ENCODE results near the gene CCNK.

CCNK gene

DNA sequence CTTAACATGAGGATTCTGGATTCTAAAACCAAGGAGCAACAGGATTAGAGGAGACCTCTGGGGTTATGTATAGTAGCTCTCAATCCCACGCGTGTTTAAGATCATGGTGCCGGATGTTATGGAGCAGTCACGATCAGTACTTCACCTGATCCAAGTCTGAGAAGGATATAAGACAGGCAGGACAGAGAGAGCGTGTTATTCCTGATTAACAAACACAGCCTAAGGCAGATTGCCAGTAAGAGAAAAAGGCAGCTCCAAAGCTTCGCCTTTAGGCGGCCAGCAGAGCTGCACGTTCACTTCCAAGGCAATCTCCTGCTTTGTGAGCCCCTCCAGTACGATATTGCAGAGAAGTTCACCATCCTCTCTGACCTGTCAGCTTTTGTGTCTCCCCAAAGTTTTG, 6.0 kb upstream of the CCNK start:
- no peak overlapping the region for H2BK5ac ChIP-seq (ENCODE audit: low read length)
- H3K18ac ChIP-seq (ENCODE audit: low read length), result no peak overlapping the region
- H3K36me3 ChIP-seq (replicated peaks in 1 of 2; ENCODE audit: control insufficient read depth in 2 of 2, insufficient read depth in 2 of 2, low read length in 2 of 2), result no peaks in the 10 kb centered on the region
- H3K27me3 ChIP-seq (ENCODE audit: control insufficient read depth in 3 of 3, insufficient read depth in 3 of 3, low read depth in 1 of 3, low read length in 3 of 3), result no peaks in the 10 kb centered on the region
- no peak overlapping the region for H3K4ac ChIP-seq (ENCODE audit: low read length)
- no peak overlapping the region for H3K23ac ChIP-seq (ENCODE audit: low read depth, low read length, poor library complexity)
- peaks cover 5% of the 10 kb centered on the region for H3K79me1 ChIP-seq (ENCODE audit: low read depth, low read length)
- H2AK5ac ChIP-seq (ENCODE audit: low read depth, low read length), result no peak overlapping the region
- no peaks in the 10 kb centered on the region for H3K9me3 ChIP-seq (replicated peaks in 1 of 2; ENCODE audit: control insufficient read depth in 2 of 2, insufficient read depth in 1 of 2, low read depth in 1 of 2, low read length in 2 of 2)
- H2BK15ac ChIP-seq (ENCODE audit: low read length), result no peak overlapping the region
- no peak for DNase-seq (ENCODE audit: low spot score)
- H3K27ac ChIP-seq (replicated peaks; ENCODE audit: low read length), result no peak overlapping the region
- no peak overlapping the region for H2BK120ac ChIP-seq (ENCODE audit: low read depth, low read length)
- H3K4me3 ChIP-seq (ENCODE audit: low read length in 2 of 2), result no peak overlapping the region
- no peak overlapping the region for H3K14ac ChIP-seq (ENCODE audit: low read length)
- no peak overlapping the region for H2BK12ac ChIP-seq (ENCODE audit: low read length)
- no peak overlapping the region for H3K4me2 ChIP-seq (ENCODE audit: insufficient read depth, low read length, poor library complexity, severe bottlenecking)
- WGBS, 2 donors (ENCODE audit: extremely low coverage in 2 of 2, insufficient read length in 2 of 2, insufficient replicate concordance in 1 of 2), result no CpG with 5 or more reads among the region's 9 CpGs
- H4K8ac ChIP-seq (ENCODE audit: low read depth, low read length), result no peak overlapping the region
- H3K9ac ChIP-seq (ENCODE audit: low read depth, low read length, poor library complexity), result no peak overlapping the region
- H3K4me1 ChIP-seq (ENCODE audit: control insufficient read depth in 2 of 2, insufficient read depth in 1 of 2, low read depth in 1 of 2, low read length in 2 of 2), result peaks cover 0 to 7% of the 10 kb centered on the region in 2 donors
- H4K91ac ChIP-seq (ENCODE audit: low read depth, low read length, poor library complexity), result no peak overlapping the region
- no peak overlapping the region for H2AFZ ChIP-seq (ENCODE audit: low read length)

DNA sequence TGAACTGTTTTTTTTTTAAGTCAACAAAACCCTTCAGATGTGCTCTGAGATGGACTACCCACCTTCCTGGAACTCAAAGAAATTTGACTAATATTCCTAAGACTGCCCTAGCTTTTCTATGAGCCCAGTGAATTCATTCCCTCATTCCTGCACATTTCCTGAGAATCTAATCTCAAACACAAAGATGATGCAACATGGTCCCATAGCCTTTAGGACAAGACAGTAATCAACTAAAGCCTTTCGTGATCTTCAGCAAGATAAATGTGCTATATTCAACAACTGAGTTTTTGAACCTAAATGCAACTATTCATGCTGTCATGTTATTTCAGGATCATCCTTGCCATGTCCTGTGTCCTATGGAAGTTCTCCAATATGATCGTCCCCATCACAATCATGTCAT, 5.5 kb upstream of the CCNK start:
- Histone ChIP-seq H3K23ac (ENCODE audit: low read depth, low read length, poor library complexity) (no peak overlapping the region), H3K27me3 (ENCODE audit: control insufficient read depth in 3 of 3, insufficient read depth in 3 of 3, low read depth in 1 of 3, low read length in 3 of 3) (no peaks in the 10 kb centered on the region), H3K9me3 (replicated peaks in 1 of 2; ENCODE audit: control insufficient read depth in 2 of 2, insufficient read depth in 1 of 2, low read depth in 1 of 2, low read length in 2 of 2) (no peaks in the 10 kb centered on the region), H2AFZ (ENCODE audit: low read length) (no peak overlapping the region), H3K4me2 (ENCODE audit: insufficient read depth, low read length, poor library complexity, severe bottlenecking) (no peak overlapping the region), H2BK15ac (ENCODE audit: low read length) (no peak overlapping the region), H2BK12ac (ENCODE audit: low read length) (no peak overlapping the region), H3K18ac (ENCODE audit: low read length) (no peak overlapping the region), H3K4ac (ENCODE audit: low read length) (no peak overlapping the region), H3K9ac (ENCODE audit: low read depth, low read length, poor library complexity) (no peak overlapping the region), H3K27ac (replicated peaks; ENCODE audit: low read length) (no peak overlapping the region), H4K8ac (ENCODE audit: low read depth, low read length) (no peak overlapping the region), H4K91ac (ENCODE audit: low read depth, low read length, poor library complexity) (no peak overlapping the region), H3K36me3 (replicated peaks in 1 of 2; ENCODE audit: control insufficient read depth in 2 of 2, insufficient read depth in 2 of 2, low read length in 2 of 2) (no peaks in the 10 kb centered on the region), H2AK5ac (ENCODE audit: low read depth, low read length) (no peak overlapping the region), H2BK120ac (ENCODE audit: low read depth, low read length) (no peak overlapping the region), H3K4me1 (ENCODE audit: control insufficient read depth in 2 of 2, insufficient read depth in 1 of 2, low read depth in 1 of 2, low read length in 2 of 2) (peaks cover 0 to 7% of the 10 kb centered on the region in 2 donors), H2BK5ac (ENCODE audit: low read length) (no peak overlapping the region), H3K79me1 (ENCODE audit: low read depth, low read length) (peaks cover 5% of the 10 kb centered on the region), H3K14ac (ENCODE audit: low read length) (no peak overlapping the region), H3K4me3 (ENCODE audit: low read length in 2 of 2) (no peak overlapping the region)
- no CpG with 5 or more reads among the region's 2 CpGs for WGBS, 2 donors (ENCODE audit: extremely low coverage in 2 of 2, insufficient read length in 2 of 2, insufficient replicate concordance in 1 of 2)
- DNase-seq (ENCODE audit: low spot score), result no peak

DNA sequence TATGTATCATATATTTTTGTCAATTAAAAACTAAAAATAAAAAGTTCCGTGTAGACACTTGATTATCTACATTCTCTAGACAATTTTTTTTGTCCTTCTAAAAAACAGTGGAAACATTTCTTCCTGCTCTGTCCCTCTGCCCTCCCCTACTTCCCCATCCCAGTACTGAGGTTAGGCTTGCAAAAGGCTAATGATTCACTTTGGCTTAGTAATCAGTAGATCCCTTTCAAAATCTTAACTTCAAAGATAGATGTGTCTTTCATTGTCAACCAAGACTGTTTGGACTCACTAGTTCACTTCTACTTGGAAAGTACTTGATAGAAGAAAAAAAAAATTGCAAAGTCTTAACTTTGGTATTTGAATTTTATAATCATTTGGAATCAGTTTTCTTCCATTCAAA, 4.3 kb upstream of the CCNK start:
- no peak overlapping the region for H3K18ac ChIP-seq (ENCODE audit: low read length)
- no peaks in the 10 kb centered on the region for H3K36me3 ChIP-seq (replicated peaks in 1 of 2; ENCODE audit: control insufficient read depth in 2 of 2, insufficient read depth in 2 of 2, low read length in 2 of 2)
- no peak overlapping the region for H4K91ac ChIP-seq (ENCODE audit: low read depth, low read length, poor library complexity)
- no peak overlapping the region for H2BK120ac ChIP-seq (ENCODE audit: low read depth, low read length)
- H3K4ac ChIP-seq (ENCODE audit: low read length), result no peak overlapping the region
- H3K27ac ChIP-seq (replicated peaks; ENCODE audit: low read length), result no peak overlapping the region
- H3K14ac ChIP-seq (ENCODE audit: low read length), result no peak overlapping the region
- H3K9ac ChIP-seq (ENCODE audit: low read depth, low read length, poor library complexity), result no peak overlapping the region
- WGBS, 2 donors (ENCODE audit: extremely low coverage in 2 of 2, insufficient read length in 2 of 2, insufficient replicate concordance in 1 of 2), result no CpG with 5 or more reads among the region's 1 CpG
- peaks cover 5% of the 10 kb centered on the region for H3K79me1 ChIP-seq (ENCODE audit: low read depth, low read length)
- DNase-seq (ENCODE audit: low spot score), result no peak
- H2BK15ac ChIP-seq (ENCODE audit: low read length), result no peak overlapping the region
- H3K4me3 ChIP-seq (ENCODE audit: low read length in 2 of 2), result no peak overlapping the region
- no peaks in the 10 kb centered on the region for H3K9me3 ChIP-seq (replicated peaks in 1 of 2; ENCODE audit: control insufficient read depth in 2 of 2, insufficient read depth in 1 of 2, low read depth in 1 of 2, low read length in 2 of 2)
- H4K8ac ChIP-seq (ENCODE audit: low read depth, low read length), result no peak overlapping the region
- no peak overlapping the region for H2BK12ac ChIP-seq (ENCODE audit: low read length)
- no peak overlapping the region for H2AK5ac ChIP-seq (ENCODE audit: low read depth, low read length)
- peaks cover 0 to 7% of the 10 kb centered on the region in 2 donors for H3K4me1 ChIP-seq (ENCODE audit: control insufficient read depth in 2 of 2, insufficient read depth in 1 of 2, low read depth in 1 of 2, low read length in 2 of 2)
- no peak overlapping the region for H2AFZ ChIP-seq (ENCODE audit: low read length)
- no peaks in the 10 kb centered on the region for H3K27me3 ChIP-seq (ENCODE audit: control insufficient read depth in 3 of 3, insufficient read depth in 3 of 3, low read depth in 1 of 3, low read length in 3 of 3)
- no peak overlapping the region for H3K4me2 ChIP-seq (ENCODE audit: insufficient read depth, low read length, poor library complexity, severe bottlenecking)
- no peak overlapping the region for H3K23ac ChIP-seq (ENCODE audit: low read depth, low read length, poor library complexity)
- H2BK5ac ChIP-seq (ENCODE audit: low read length), result no peak overlapping the region

DNA sequence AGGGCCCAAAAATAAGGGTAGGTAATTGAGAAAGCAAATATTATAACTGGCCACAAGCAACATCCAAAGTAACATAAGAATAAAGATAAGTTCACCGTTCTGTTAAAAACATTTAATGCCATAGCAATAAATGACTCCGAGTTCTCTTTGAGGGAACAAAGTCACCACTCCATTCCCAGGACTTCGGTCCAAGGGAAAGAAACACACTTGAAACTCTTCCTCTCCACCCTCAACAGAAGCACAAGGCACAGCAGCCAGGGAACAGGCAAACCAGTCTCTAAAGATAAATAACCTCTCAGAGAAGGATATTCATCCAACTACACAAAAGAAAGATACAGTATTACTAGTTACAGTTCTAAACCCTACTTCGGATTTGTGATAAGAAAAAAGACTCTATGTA, 3.1 kb upstream of the CCNK start:
- Histone ChIP-seq H2AFZ (ENCODE audit: low read length) (no peak overlapping the region), H3K4ac (ENCODE audit: low read length) (no peak overlapping the region), H3K27me3 (ENCODE audit: control insufficient read depth in 3 of 3, insufficient read depth in 3 of 3, low read depth in 1 of 3, low read length in 3 of 3) (no peaks in the 10 kb centered on the region), H3K23ac (ENCODE audit: low read depth, low read length, poor library complexity) (no peak overlapping the region), H3K27ac (replicated peaks; ENCODE audit: low read length) (no peak overlapping the region), H2BK12ac (ENCODE audit: low read length) (no peak overlapping the region), H4K8ac (ENCODE audit: low read depth, low read length) (no peak overlapping the region), H3K14ac (ENCODE audit: low read length) (no peak overlapping the region), H3K18ac (ENCODE audit: low read length) (no peak overlapping the region), H2BK15ac (ENCODE audit: low read length) (no peak overlapping the region), H3K79me1 (ENCODE audit: low read depth, low read length) (peaks cover 5% of the 10 kb centered on the region), H3K4me2 (ENCODE audit: insufficient read depth, low read length, poor library complexity, severe bottlenecking) (no peak overlapping the region), H3K9me3 (replicated peaks in 1 of 2; ENCODE audit: control insufficient read depth in 2 of 2, insufficient read depth in 1 of 2, low read depth in 1 of 2, low read length in 2 of 2) (no peaks in the 10 kb centered on the region), H3K4me1 (ENCODE audit: control insufficient read depth in 2 of 2, insufficient read depth in 1 of 2, low read depth in 1 of 2, low read length in 2 of 2) (peaks cover 2 to 9% of the 10 kb centered on the region in 2 donors), H2AK5ac (ENCODE audit: low read depth, low read length) (no peak overlapping the region), H3K4me3 (ENCODE audit: low read length in 2 of 2) (no peak overlapping the region), H2BK120ac (ENCODE audit: low read depth, low read length) (no peak overlapping the region), H4K91ac (ENCODE audit: low read depth, low read length, poor library complexity) (no peak overlapping the region), H2BK5ac (ENCODE audit: low read length) (no peak overlapping the region), H3K36me3 (replicated peaks in 1 of 2; ENCODE audit: control insufficient read depth in 2 of 2, insufficient read depth in 2 of 2, low read length in 2 of 2) (no peaks in the 10 kb centered on the region), H3K9ac (ENCODE audit: low read depth, low read length, poor library complexity) (no peak overlapping the region)
- no peak for DNase-seq (ENCODE audit: low spot score)
- no CpG with 5 or more reads among the region's 4 CpGs for WGBS, 2 donors (ENCODE audit: extremely low coverage in 2 of 2, insufficient read length in 2 of 2, insufficient replicate concordance in 1 of 2)

Data from neuronal stem cell (in vitro differentiated cells).